Bronchial epithelial cell (primary cell): Measurements from ENCODE around the gene PKHD1. TPM values are rescaled to one million over a fixed set of nuclear protein-coding genes. Genes with fewer than 3 reads are reported as not detected.

Experiments used
- DNase-seq: peaks from one replicate; pipeline ENCODE4 v3.0.0-alpha.2; 2010; ENCODE audit warnings: low read depth
- FAIRE-seq: peaks from 2 replicates; lab custom pipeline; 2011; peaks lifted over from hg19 to GRCh38; lab: Jason Lieb, UNC
- H3K27me3 ChIP-seq: 2 replicates; pipeline ENCODE4 v1.5.1; 2011; ENCODE audit warnings: low read length; ENCODE audit not compliant: control insufficient read depth, insufficient read depth
- H3K36me3 ChIP-seq: 2 replicates; pipeline ENCODE4 v1.5.1; 2011; ENCODE audit warnings: low read length; ENCODE audit not compliant: control insufficient read depth, insufficient read depth
- H3K4me3 ChIP-seq: 2 replicates; pipeline ENCODE4 v1.5.1; 2011; ENCODE audit warnings: mild to moderate bottlenecking, low read depth, low read length, control low read depth
- total RNA-seq: library from RNA; depleted of rRNA; stranded (reverse); fragments of >200 nt; gene quantifications from 2 replicates; pipeline ENCODE4 v1.2.1, GENCODE V29; 2014
- TF ChIP-seq, protein P1 (sequence below): IDR thresholded peaks from 2 replicates; pipeline ENCODE4 v1.5.1; 2011; ENCODE audit warnings: mild to moderate bottlenecking, moderate library complexity, low read length, control low read depth, inconsistent platforms; ENCODE audit not compliant: insufficient read depth, severe bottlenecking

The PKHD1 gene
- total RNA-seq, 1 donor from 2014 or later, result not detected

DNA sequence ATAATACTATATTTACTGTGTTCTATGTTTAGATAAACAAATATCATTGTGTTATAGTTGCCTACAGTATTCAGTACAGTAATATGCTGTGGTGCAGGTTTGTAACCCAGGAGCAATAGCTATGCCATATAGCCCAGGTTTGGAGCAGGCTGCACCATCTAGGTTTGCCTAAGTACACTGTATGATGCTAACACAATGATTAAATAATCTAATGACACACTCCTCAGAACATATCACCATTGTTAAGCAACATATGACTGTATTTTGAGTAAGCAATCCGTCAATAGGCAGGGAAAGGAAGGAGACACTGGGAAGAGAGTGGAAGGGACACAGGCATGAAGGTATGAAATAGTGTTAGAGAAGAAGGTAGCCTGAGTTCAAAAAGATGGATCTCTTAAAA lies 369.9 kb downstream of the PKHD1 start:
- DNase-seq (peak; percentile 75), FAIRE-seq (no peak)
- TF ChIP-seq, protein P1, sequence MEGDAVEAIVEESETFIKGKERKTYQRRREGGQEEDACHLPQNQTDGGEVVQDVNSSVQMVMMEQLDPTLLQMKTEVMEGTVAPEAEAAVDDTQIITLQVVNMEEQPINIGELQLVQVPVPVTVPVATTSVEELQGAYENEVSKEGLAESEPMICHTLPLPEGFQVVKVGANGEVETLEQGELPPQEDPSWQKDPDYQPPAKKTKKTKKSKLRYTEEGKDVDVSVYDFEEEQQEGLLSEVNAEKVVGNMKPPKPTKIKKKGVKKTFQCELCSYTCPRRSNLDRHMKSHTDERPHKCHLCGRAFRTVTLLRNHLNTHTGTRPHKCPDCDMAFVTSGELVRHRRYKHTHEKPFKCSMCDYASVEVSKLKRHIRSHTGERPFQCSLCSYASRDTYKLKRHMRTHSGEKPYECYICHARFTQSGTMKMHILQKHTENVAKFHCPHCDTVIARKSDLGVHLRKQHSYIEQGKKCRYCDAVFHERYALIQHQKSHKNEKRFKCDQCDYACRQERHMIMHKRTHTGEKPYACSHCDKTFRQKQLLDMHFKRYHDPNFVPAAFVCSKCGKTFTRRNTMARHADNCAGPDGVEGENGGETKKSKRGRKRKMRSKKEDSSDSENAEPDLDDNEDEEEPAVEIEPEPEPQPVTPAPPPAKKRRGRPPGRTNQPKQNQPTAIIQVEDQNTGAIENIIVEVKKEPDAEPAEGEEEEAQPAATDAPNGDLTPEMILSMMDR, result no peak

DNA sequence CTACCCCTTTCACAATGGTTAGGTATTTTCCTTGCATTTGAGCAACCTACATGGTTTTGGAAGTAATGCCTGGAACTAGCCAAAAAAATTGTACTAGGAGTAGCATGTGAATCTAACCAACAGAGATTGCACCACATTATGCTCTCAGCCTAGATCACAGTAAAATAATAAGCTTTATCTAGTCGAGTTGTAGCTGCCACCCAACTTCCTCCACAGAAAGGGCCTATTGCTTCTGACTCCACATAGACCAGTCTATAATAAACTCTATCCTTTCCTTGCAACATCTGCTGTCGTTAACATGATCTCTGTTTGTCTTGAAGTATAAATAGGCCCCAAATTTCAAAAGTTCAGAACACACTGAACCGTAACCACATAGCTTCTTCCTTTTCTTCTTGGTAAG lies 375.5 kb downstream of the PKHD1 start:
- no peaks in the 10 kb centered on the region for H3K36me3 ChIP-seq
- TF ChIP-seq, protein P1, result no peak
- H3K27me3 ChIP-seq, result no peaks in the 10 kb centered on the region
- no peak for FAIRE-seq
- DNase-seq, result no peak
- H3K4me3 ChIP-seq, result no peak overlapping the region

More for the DNA sequence above, 369.9 kb downstream of the PKHD1 start:
- H3K27me3 ChIP-seq, result no peaks in the 10 kb centered on the region
- no peaks in the 10 kb centered on the region for H3K36me3 ChIP-seq
- H3K4me3 ChIP-seq, result no peak overlapping the region

DNA sequence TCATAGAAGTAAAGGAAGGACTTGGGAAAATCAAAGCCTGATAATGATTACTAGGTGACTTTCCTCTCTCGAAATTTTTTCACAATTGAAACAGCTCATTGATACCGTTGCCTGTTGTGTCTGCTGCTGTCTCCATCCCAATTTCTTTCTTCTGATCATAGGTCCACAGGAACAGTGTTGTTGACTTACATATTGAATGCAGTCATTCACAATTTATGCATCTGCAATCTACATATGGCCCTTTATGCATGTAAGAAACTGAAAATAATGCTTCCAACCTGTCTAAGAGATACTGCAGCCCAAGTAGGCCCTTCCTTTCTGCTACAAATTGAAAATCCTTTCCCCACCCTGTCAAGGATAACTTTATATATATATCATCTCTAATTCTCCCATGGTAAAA lies 381.3 kb downstream of the PKHD1 start:
- no peaks in the 10 kb centered on the region for H3K27me3 ChIP-seq
- H3K4me3 ChIP-seq, result no peak overlapping the region
- FAIRE-seq (no peak), DNase-seq (no peak)
- no peaks in the 10 kb centered on the region for H3K36me3 ChIP-seq
- TF ChIP-seq, protein P1, result no peak

DNA sequence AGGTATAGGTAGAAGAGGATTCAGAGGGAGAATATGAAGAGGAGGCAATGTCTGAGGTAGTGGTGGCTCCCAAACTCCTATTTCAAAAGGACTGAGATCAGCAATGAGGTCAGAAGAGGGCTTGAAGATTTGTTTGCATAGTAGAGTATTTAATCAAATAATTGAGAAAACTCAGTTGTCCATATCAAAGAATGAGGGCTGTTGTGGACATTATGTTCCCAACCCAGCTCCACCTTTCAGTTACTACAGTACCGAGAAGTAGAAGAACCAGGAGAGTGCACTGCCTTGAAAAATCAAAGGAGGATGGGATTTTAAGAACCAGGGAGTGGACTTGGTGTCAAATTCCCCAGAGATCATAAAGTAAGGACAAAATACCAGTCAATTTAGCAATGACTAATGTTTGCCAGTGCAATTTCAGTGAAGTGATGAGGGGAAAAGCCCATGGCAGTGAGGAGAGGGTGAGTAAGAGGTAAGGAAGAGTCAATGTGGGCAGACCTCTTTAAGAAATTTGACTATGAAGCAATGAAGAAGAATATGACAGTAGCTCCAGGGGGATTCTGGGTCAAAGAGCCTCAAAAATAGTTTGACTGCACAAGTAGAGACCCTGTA lies 382.4 kb downstream of the PKHD1 start:
- TF ChIP-seq, protein P1, result no peak
- Histone ChIP-seq H3K4me3 (no peak overlapping the region), H3K27me3 (no peaks in the 10 kb centered on the region), H3K36me3 (no peaks in the 10 kb centered on the region)
- no peak for FAIRE-seq
- DNase-seq, result no peak

DNA sequence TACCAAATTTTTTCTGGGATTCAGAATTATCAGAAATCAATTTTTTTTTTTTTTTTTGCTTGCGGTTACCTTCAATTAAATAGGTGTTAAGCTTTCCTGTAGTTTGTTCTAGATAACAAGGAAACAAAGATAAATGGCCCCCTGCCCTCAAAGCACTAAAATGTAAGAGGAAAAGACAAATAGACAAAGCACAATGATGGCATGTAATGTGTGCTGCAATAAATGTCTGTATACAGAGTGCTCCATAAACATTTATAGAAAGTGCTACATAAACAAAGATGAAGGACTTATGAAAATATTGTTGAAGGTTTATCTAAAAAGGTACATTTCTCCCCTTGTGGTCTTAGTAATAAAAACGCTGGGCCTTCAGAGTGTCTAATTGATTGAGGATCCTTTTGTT lies 384.6 kb downstream of the PKHD1 start:
- TF ChIP-seq, protein P1, result no peak
- Histone ChIP-seq H3K27me3 (no peaks in the 10 kb centered on the region), H3K36me3 (no peaks in the 10 kb centered on the region), H3K4me3 (no peak overlapping the region)
- DNase-seq, result no peak
- no peak for FAIRE-seq

DNA sequence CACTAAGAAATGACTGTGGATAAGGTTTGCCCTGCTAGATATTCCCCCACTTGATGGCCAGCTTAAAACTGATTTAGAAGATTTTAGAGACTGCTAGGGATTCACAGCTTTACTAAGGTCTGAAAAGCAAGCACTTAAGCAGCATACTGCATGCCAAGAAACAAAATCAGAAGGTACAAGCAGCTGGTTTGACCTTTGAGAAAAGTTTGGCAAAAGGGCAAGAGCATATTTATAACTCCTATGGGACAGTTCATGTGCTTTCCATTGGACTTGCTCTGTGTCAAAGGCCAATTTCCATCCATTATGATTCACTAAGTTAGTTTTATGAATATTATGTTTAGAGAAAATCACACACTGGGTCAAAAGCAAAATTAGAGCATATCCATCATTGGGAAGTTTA lies 402.8 kb downstream of the PKHD1 start:
- H3K36me3 ChIP-seq, result no peaks in the 10 kb centered on the region
- TF ChIP-seq, protein P1, result no peak
- FAIRE-seq, result no peak
- no peak overlapping the region for H3K4me3 ChIP-seq
- DNase-seq, result no peak
- H3K27me3 ChIP-seq, result no peaks in the 10 kb centered on the region
